Smooth muscle cell of the coronary artery (primary cell): ENCODE data around the gene CUL9. TPM values are rescaled to one million over a fixed set of nuclear protein-coding genes. Genes with fewer than 3 reads are reported as not detected.

Experiments
- total RNA-seq: library from RNA; depleted of rRNA; stranded (reverse); fragments of >200 nt; gene quantifications from 2 replicates; pipeline ENCODE4 v1.2.3, GENCODE V29; 2014; ENCODE audit warnings: low replicate concordance

CUL9 gene
- total RNA-seq: 17.5 and 26.4 TPM in 2 replicates

DNA sequence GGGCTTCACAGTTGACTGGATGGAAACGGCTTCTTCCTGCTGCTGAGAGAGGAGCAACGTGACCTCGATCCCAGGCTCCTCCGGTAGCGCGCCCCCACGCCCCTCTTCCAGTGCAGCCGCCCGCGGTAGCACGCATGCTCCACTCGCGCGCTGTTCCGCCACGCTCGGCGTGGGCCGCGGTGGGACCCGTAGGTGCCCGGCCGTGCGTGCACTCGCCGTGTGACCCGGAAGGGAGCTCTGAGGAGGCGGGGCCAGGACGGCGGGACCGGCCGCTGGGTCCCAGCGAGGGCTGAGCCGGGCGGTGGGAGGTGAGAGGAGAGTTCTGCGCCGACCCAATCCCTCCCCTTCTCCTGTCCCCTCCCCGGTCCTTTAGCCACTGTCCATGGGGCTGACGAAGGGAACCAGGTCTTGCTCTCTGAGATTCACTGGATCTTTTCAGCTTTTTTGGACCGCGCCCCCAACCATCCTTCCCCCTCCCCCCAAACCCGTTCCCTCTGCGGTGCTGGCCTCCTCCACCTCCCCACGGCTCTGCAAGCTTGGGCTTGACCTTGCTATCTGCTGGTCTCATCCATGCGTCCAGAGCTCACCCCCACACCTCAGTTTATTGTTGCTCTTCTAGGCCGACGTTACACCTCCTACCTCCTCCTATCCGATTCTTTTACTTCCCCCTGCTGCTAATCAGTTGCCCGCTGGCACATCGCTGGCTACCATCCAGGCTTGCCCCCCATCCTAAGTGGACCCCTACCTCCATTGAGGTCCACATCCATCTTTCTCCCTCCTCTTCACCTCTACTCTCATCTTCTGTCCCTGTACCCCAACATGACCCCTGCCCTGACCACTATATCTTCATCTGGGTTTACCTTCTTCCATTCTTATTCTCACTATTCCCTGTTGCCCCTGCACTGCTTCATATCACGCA lies at the start of gene CUL9:
TSS of gene CUL9 (plus strand) at position 255 of the 919 bp plus-strand sequence. CDS start 2,115 bp downstream, outside the sequence.

DNA sequence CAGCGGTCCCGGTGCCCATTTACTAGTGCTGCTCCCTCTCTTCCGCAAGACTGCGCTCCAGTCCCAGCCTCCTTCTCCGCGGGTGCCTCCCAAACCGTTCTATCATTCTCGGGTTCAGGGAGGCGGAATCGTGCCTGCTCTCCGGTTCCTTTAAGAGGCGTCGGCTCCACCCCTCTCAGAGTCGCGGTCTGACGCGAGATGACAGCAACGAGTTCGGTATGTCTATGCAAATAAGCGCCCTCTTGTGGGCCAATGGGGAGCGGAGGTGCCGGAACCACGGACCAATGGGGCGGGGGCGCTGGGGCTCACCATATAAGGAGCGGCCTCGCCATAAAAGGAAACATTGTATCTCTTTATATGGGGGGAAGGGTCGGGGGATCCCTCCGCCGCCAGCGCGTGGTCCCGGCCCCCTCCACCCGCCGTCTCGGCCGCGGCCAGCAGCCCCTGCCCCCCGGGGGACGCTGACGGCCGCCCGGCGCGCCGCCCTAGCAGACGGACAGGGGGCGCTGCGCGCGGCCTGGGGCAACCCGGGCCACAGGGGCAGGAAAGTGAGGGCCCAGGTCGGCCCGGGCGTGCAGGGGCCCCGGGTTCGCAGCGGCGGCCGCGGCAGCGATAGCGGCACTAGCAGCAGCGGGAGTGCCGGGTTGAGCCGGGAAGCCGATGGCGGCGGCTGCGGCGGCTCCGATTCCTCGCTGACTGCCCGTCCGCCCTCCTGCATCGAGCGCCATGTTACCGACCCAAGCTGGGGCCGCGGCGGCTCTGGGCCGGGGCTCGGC lies 10.9 kb upstream of the CUL9 start, which contains the start of gene SRF:
TSS of gene SRF (plus strand) at position 339 of the 776 bp plus-strand sequence. CDS start at position 727, 388 bp downstream.

GRCh38 chr6:43228951-43229802 lies 47.2 kb downstream of the CUL9 start, which contains the start of gene DNPH1:
DNPH1 (minus strand) TSS chr6:43229481; CDS start chr6:43229456, 25 bp downstream.

GRCh38 chr6:43242908-43243663 lies 61.1 kb downstream of the CUL9 start, which contains the start of gene TTBK1:
TTBK1 (plus strand) TSS chr6:43243481; CDS start chr6:43246661, 3,180 bp downstream.

Other genes starting within 250 kb of the CUL9 start
- gene GNMT, start 221.4 kb upstream of the CUL9 start, total RNA-seq: 0.15 TPM in 1 of 2 replicates, not detected in the other
- 27.5 and 28.6 TPM in 2 replicates for gene PEX6, start 203.0 kb upstream of the CUL9 start, total RNA-seq
- gene PPP2R5D, start 197.6 kb upstream of the CUL9 start, total RNA-seq: 29.6 and 36.7 TPM in 2 replicates
- gene MEA1, start 168.2 kb upstream of the CUL9 start, total RNA-seq: 56.5 and 67.0 TPM in 2 replicates
- gene KLHDC3, start 167.9 kb upstream of the CUL9 start, total RNA-seq: 77.9 and 99.2 TPM in 2 replicates
- 28.5 and 67.1 TPM in 2 replicates for gene RRP36, start 160.6 kb upstream of the CUL9 start, total RNA-seq
- gene CUL7, start 128.3 kb upstream of the CUL9 start, total RNA-seq: 28.3 and 44.7 TPM in 2 replicates
- 17.6 and 19.8 TPM in 2 replicates for gene MRPL2, start 122.8 kb upstream of the CUL9 start, total RNA-seq
- gene KLC4, start 122.6 kb upstream of the CUL9 start, total RNA-seq: 15.2 and 23.5 TPM in 2 replicates
- gene PTK7, start 105.9 kb upstream of the CUL9 start, total RNA-seq: 78.5 and 225 TPM in 2 replicates
- gene SRF, start 10.9 kb upstream of the CUL9 start, total RNA-seq: 11.6 and 20.1 TPM in 2 replicates
- 54.5 and 66.4 TPM in 2 replicates for gene DNPH1, start 47.3 kb downstream of the CUL9 start, total RNA-seq
- gene TTBK1, start 61.3 kb downstream of the CUL9 start, total RNA-seq: under 0.01 TPM in 1 of 2 replicates, not detected in the other
- gene SLC22A7, start 116.1 kb downstream of the CUL9 start, total RNA-seq: not detected in 2 replicates
- 0.47 TPM in 1 of 2 replicates, not detected in the other for gene CRIP3, start 126.6 kb downstream of the CUL9 start, total RNA-seq
- gene ZNF318, start 187.5 kb downstream of the CUL9 start, total RNA-seq: 2.8 and 3.8 TPM in 2 replicates
- gene ABCC10, start 245.3 kb downstream of the CUL9 start, total RNA-seq: 12.3 and 12.4 TPM in 2 replicates